Measurements from ENCODE around the gene NTM.

The NTM gene

GRCh38 chr11:132139181-132139580 is 768.8 kb downstream of the NTM start:
- DNase-seq = no peak

DNA sequence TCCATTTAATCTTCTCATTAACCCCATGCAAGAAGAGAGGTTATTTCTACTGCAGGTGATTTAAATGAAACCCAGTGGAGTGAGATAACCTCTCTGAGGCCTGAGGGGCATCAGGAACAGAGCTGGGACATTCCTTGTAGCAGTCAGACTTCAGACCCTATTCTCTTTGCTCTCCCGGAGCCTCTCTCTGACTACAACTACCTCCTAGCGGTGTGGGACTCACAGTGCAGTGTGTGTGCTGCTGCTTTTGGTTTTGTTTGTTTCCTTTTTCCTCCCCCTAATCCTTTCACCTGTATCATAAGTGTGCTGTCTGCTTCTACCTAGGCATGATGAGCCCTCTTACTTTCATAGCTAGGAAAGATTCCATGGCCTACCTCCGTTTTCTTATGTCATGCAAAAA is 769.6 kb downstream of the NTM start:
- peak; percentile 61 for DNase-seq

GRCh38 chr11:132142121-132142520 is 771.7 kb downstream of the NTM start:
- no peak for DNase-seq

DNA sequence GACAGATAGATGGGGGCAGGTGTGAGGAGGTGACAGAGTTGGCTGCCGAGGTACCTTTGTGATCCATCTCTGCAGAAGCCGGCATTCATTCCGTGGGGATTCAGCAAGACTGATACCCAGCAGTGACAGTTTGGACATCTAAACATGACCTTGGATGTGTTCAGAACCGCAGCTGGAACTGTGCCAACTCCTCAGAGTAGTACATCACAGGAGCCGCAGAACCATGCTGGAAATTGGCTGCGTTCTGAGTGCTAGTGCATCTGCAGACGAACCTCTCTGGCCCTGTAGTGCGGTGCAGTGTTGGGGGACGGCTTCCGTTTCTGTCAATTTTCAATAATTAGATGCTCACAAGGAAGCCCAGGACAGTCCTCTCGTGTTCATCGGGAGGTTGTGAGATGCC is 772.1 kb downstream of the NTM start:
- peak; percentile 39 for DNase-seq

GRCh38 chr11:132147464-132147863 is 777.0 kb downstream of the NTM start:
- no peak for DNase-seq

DNA sequence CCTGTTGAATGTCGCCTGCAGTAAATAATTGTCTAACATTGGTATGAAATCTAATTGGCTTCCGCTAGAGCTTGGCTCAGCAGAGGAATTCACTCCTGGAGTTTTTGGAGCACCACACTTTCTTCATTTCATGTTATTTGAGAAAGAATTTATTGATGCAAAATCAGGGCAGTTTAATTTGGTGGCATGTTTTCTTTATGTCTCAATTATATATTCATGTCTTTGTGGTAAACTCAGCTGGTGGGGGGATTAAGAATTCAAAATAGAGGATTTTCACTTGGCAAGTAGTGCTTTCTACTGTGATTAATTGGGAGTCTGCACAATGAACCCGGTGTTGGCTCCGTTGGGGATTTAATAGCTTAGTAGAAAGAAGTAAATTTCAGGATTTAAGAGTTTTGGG is 784.4 kb downstream of the NTM start:
- DNase-seq = no peak

- peak; percentile 87 for DNase-seq
Measured at GRCh38 chr11:132158091-132158490, 787.7 kb downstream of the NTM start.

DNA sequence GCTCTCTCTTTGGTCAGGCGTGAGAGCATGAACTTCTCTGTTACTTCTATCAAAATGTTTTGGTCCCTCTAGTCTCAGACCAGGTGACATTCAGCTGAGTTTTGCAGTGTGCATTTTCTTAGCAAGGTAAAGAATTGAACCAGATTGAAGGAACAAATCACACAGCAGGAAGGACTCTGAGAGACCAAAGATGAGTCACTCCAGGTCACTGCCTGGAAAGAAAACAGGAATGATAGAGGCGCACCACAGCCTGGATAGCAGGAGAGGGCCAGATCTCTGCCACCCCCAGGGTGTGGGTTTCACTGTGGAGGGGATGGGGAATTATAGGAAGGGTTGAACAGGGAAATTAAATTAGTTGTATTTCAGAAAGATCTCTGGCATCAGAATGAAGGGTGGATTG is 788.3 kb downstream of the NTM start:
- peak; percentile 65 for DNase-seq

DNA sequence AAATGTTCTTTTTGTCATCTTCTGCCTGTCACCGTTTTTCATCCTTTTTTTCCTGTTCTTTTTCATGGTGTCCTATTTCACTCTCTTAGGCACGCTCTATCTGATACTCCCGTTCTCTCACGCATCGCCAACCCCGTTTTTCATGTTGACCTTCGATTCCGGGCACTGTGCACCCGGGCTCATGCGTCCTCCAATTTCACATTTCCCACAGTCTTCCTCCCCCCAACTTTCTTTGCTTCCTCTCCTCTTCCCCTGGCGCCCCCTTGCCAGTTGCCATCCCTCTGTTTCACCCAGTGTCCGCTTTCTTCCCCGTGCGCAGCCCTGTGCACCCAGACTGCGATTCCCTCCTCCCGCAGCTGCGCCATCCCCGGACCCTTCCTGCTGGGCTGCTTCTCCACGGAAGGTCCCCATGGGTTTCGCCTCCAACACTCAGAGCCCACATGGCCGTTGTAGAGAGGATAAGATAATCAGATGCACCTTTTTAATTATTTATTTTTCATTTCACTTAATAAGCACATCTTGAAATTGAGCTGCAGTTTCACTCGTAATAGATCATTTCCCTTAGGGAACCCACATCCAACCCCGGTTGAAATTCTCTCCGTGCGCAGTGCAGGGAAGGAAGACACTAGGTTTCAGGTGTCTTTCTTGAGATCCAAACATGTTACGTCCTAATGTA is 791.1 kb downstream of the NTM start:
- no peak for DNase-seq

GRCh38 chr11:132168344-132168981 is 798.0 kb downstream of the NTM start:
- DNase-seq = no peak

GRCh38 chr11:132171031-132171430 is 800.6 kb downstream of the NTM start:
- DNase-seq = no peak

DNA sequence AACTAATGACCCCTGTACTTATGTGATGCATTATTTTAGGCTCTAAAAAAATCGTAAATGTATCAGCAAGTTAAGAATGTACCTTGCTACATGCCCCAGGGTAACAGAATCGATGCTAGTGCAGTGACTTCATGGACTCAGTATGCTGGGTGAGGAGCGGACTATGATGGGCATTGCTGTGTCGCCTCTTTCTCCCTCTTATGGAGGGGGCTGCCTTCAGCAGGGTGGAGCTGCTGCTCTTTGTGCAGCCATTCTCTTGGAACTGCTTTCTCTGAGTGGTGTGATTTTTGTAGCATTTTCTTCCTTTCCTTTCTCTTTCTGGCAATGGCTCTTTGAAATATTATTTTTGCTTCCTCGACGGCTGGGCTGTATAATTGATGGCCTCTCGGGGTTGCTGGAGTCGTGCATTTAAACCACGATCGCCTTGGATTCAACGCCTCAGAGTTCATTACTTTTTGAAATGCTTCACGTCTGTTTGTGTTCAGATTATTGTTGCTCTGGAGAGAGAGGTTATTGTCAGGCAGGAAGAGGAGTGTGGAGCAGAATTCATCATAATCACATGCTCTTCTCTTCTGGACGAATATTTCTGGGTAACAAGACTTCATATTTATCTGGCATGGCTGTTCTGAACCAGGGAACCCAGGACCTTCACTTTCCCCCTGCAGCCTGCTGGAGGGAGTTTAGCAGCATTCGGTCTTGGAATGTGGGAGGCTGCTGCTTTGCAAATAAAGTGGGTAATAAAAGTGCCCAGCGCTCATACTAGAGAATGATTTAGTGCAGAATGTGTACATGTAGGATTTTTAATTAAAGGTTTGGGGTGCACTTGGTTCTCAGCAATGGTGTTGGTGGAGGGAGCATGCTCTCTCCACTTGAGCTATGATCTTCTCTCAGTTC is 804.2 kb downstream of the NTM start:
- peak; percentile 67 for DNase-seq

- DNase-seq = no peak
Measured at GRCh38 chr11:132177106-132177505, 806.7 kb downstream of the NTM start.

GRCh38 chr11:132184079-132184478 is 813.7 kb downstream of the NTM start:
- peak; percentile 21 for DNase-seq

DNA sequence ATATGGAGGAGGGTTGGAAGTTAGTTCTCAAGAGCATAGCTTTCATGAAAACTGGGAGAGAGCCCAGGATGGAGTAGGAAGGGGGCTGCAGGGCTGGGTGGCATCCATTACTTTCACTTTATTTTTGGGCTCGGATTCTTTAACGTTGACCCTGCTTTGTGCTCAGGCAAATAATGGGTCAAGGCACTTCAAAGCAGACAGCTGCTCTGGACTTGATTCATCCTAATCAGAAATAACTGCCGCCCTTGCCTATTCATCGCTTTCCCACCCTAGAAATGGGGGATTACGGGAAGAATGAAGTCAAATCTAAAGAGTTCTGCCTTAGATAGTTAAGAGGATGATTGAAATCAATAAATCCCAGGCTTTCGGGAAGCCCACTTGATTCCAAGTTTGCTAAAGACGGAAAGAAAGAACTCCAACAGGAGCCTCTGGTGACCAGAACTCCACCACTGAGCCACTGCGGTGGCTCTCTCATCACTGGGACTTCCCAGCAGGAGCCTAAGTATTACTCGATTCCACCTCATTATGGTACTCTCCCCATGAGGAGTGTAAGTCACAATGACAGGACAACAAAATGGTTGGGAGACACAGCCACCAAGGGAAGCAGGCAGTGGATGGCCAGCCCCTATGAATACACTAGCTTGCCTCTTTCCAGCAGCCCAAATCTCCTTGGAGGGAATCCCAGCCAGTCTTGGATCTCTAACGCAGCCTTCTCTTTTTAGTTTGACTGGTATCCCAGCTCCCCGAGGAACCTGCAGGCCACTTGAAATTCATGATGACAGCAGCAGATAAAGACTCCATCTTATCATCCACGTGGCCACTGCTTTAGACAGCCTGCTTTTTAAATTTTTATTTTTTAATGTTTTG is 815.5 kb downstream of the NTM start:
- peak; percentile 35 for DNase-seq

DNA sequence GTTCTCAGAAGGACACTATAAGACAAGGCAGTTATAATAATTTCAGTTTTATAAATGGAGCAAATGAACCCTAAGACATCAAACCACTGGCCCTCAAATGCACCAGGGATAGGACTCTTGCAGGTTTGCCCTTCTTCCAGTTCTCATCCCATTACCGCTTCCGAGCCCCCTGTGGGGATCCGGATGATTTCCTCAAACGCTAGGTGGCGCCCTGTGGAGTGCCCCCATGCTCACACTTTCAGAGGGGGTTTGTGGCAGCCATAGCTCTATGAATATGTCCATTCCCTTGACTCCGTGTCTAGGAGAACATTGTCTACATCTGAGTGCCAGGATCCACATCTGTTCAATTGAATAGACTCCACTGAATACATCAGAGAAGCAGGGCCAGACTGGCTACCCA is 816.3 kb downstream of the NTM start:
- DNase-seq = peak; percentile 28

DNA sequence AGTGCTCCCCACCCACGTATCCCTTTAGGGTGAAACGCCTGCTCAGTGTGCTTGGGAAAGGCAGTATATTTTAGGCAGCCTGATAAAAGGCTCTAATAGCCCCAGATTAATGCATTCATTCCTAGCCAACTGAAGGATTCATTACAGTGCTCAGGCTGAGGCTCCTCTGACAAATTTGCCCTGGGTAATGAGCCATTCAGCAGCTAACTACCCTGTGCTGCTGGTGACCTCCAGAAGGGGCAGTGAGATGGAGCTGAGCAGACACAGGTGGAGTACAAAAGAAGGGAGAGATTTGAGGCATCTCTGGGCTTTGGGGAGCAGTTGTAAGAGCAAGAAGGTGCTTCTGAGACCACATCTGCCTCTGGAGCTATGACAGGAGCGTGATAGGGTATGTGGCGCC is 817.0 kb downstream of the NTM start:
- peak; percentile 64 for DNase-seq

GRCh38 chr11:132187814-132188213 is 817.4 kb downstream of the NTM start:
- no peak for DNase-seq

DNA sequence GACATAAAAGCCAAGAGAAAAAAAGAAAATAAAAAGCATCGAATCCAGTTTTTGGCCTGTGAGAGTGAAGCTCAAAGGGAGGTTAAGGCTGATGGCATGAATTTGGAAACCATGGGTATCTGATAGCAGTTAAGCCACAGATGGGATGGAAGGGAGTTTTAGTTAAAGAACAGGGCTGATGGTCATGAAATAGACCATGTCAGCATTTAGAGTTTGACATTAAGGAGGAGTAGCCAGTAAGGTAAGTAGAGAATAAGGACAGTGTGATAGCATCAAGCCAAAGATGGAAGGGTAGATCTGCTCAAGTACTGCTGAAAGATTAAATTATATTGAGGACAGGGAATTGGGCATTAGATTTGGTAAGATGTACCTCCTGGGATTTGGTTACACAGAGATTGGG is 826.5 kb downstream of the NTM start:
- no peak for DNase-seq

DNA sequence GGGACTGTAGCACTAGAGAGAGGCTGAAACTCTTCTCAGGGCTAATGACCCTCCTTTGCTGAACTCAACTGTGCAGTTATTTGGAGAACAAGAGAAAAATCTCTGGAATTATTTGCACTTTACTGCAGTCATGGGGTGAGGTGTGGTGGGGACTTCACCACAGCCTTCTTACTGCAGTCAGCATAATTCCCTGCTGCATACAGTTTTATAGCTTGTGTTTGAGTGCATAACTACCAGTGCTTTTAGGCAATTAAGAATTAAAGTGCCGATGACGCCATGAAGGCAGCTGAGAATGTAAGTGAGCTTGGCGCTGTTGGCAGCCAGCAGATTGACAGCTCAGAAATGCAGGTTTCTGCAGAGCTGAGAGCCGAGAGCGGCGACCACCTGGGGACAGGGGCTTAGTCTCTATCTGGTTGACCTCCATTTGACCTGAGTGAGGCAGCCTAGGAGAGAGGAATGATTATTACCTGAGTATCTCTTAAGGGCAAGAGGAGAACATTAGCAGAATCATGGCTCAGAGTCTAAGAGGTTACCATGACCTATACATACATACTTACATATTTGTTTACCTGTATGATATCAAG is 830.0 kb downstream of the NTM start:
- peak; percentile 36 for DNase-seq

- DNase-seq = no peak
Measured at GRCh38 chr11:132202621-132203020, 832.2 kb downstream of the NTM start.

GRCh38 chr11:132205006-132205405 is 834.6 kb downstream of the NTM start:
- no peak for DNase-seq

- DNase-seq = no peak
Measured at GRCh38 chr11:132205496-132205895, 835.1 kb downstream of the NTM start.
